OCI-LY7 (cell line): Measurements from ENCODE around the gene EED. TPM values are rescaled to one million over a fixed set of nuclear protein-coding genes. Genes with fewer than 3 reads are reported as not detected.

ENCODE experiments used
- BruUV-seq: library from RNA; stranded (reverse); fragments of 400-500 nt; replicated peaks from 2 replicates; lab custom pipeline; 2021; lab: Mats Ljungman, UMichigan
- CTCF ChIA-PET: fragments of 300-600 bp; sonication (Branson Sonifier 250); formaldehyde crosslinking; loops from one replicate; lab custom pipeline; 2022; ENCODE audit warnings: antibody characterized with exemption; ENCODE audit not compliant: unreplicated experiment; lab: Charles Lee
- POLR2A ChIA-PET: fragments of 300-600 bp; sonication (Branson Sonifier 250); formaldehyde crosslinking; loops from one replicate; lab custom pipeline; 2022; ENCODE audit warnings: antibody characterized with exemption; lab: Charles Lee
- DNase-seq: peaks from one replicate; pipeline ENCODE4 v3.0.0-alpha.2; 2015; ENCODE audit warnings: low spot score
- H2AFZ ChIP-seq: fragments of 200-600 bp; sonication (generic), shearing (Covaris generic); 2 replicates; pipeline ENCODE4 v1.6.1; 2014; ENCODE audit warnings: mild to moderate bottlenecking, antibody characterized with exemption, low read length, moderate library complexity
- H3K27ac ChIP-seq: fragments of 200-600 bp; sonication (generic); 2 replicates; pipeline ENCODE4 v1.5.1; 2014; ENCODE audit warnings: mixed run types, low read depth, mild to moderate bottlenecking, moderate library complexity, low read length, inconsistent platforms; ENCODE audit not compliant: poor library complexity, severe bottlenecking
- H3K36me3 ChIP-seq: fragments of 200-600 bp; sonication (generic); 2 replicates; pipeline ENCODE4 v1.6.1; 2014; ENCODE audit warnings: mild to moderate bottlenecking, antibody characterized with exemption, low read length, moderate library complexity, mixed read lengths; ENCODE audit not compliant: insufficient read depth
- H3K4me1 ChIP-seq: fragments of 200-600 bp; sonication (generic); 2 replicates; pipeline ENCODE4 v1.5.1; 2014; ENCODE audit warnings: mild to moderate bottlenecking, low read length; ENCODE audit not compliant: insufficient read depth, poor library complexity, severe bottlenecking
- H3K4me2 ChIP-seq: fragments of 200-600 bp; sonication (generic); 2 replicates; pipeline ENCODE4 v1.6.1; 2014; ENCODE audit warnings: mild to moderate bottlenecking, low read length
- H3K4me3 ChIP-seq: fragments of 200-600 bp; sonication (generic); 2 replicates; pipeline ENCODE4 v1.5.1; 2014; ENCODE audit warnings: mild to moderate bottlenecking, low read depth, low read length; ENCODE audit not compliant: poor library complexity, severe bottlenecking
- H3K79me2 ChIP-seq: fragments of 200-600 bp; sonication (generic); 2 replicates; pipeline ENCODE4 v1.6.1; 2016; ENCODE audit warnings: low read depth, mild to moderate bottlenecking, low read length, moderate library complexity, mixed read lengths; ENCODE audit not compliant: insufficient read depth
- H3K9me2 ChIP-seq: fragments of 200-600 bp; sonication (generic); 2 replicates; pipeline ENCODE4 v1.6.1; 2016; ENCODE audit warnings: mild to moderate bottlenecking, low read length, mixed read lengths; ENCODE audit not compliant: insufficient read depth
- H3K9me3 ChIP-seq: fragments of 200-600 bp; sonication (generic); 2 replicates; pipeline ENCODE4 v1.6.1; 2014; ENCODE audit warnings: mild to moderate bottlenecking, mixed run types, low read length, mixed read lengths
- H4K20me1 ChIP-seq: fragments of 200-600 bp; sonication (generic); 2 replicates; pipeline ENCODE4 v1.6.1; 2014; ENCODE audit warnings: mild to moderate bottlenecking, antibody characterized with exemption, low read length, moderate library complexity, mixed read lengths; ENCODE audit not compliant: insufficient read depth
- CTCF ChIP-seq: fragments of 200-600 bp; sonication (generic); conservative IDR thresholded peaks from 2 replicates; pipeline ENCODE4 v1.5.1; 2014; ENCODE audit warnings: mild to moderate bottlenecking, antibody characterized with exemption, low read length, moderate library complexity, mixed read lengths
- EZH2phosphoT487 ChIP-seq: fragments of 200-600 bp; sonication (generic); IDR thresholded peaks from 2 replicates; pipeline ENCODE4 v1.6.1; 2018; ENCODE audit warnings: low read depth, borderline replicate concordance, mild to moderate bottlenecking, mixed run types, antibody characterized with exemption, low read length, moderate library complexity, mixed read lengths
- intact Hi-C: fragments of 100-400 bp; cut with micrococcal nuclease; formaldehyde crosslinking; loops from one replicate; pipeline ENCODE4 v1.10.0; 2022; ENCODE audit not compliant: unreplicated experiment
- total RNA-seq, 2 experiments: library from RNA; depleted of rRNA in 1 of 2; stranded (reverse); fragments of >200 nt in 1 of 2; shearing (Covaris generic) in 1 of 2; gene quantifications; 2 replicates each; pipeline ENCODE4 v1.2.3, GENCODE V29; 2014 to 2022

Gene EED
- total RNA-seq, 2 experiments from 2014 or later = 25.2 to 40.2 TPM

- Histone ChIP-seq H3K9me2 (no peaks in the 10 kb centered on the region), H3K27ac (no peak overlapping the region), H3K9me3 (no peaks in the 10 kb centered on the region), H3K36me3 (peaks cover 43% of the 10 kb centered on the region), H3K4me3 (no peak overlapping the region), H2AFZ (no peak overlapping the region), H4K20me1 (peaks cover 34% of the 10 kb centered on the region), H3K4me2 (peak overlapping the region; percentile 92), H3K4me1 (peaks cover 53% of the 10 kb centered on the region), H3K79me2 (peaks cover 92% of the 10 kb centered on the region)
- no peak for DNase-seq
- no TSS peak for BruUV-seq
- ChIA-PET POLR2A (interaction anchor here (0.6 to 1.1 kb wide), 4 partner anchors 8 to 1700 kb away, joined by 3 to 5 read pairs (median 4); partner anchors contain the start of gene PICALM), CTCF (no interaction called here)
- intact Hi-C loops = loop anchor here (10.0 kb wide), 1 partner anchor 785 kb away; the partner anchor contains the start of gene TMEM135
- TF ChIP-seq CTCF (no peak), EZH2phosphoT487 (no peak)
These were observed 5.0 kb downstream of the EED start for GRCh38 chr11:86249307-86250098.

GRCh38 chr11:86251345-86251744 lies 6.8 kb downstream of the EED start:
- Histone ChIP-seq H4K20me1 (peaks cover 34% of the 10 kb centered on the region), H3K27ac (no peak overlapping the region), H3K4me2 (peak overlapping the region; percentile 46; the same call in 1 of the 2 replicates), H3K9me3 (no peaks in the 10 kb centered on the region), H3K9me2 (no peaks in the 10 kb centered on the region), H3K79me2 (peaks cover 98% of the 10 kb centered on the region), H3K4me3 (no peak overlapping the region), H3K4me1 (peaks cover 50% of the 10 kb centered on the region), H3K36me3 (peaks cover 59% of the 10 kb centered on the region), H2AFZ (no peak overlapping the region)
- no TSS peak for BruUV-seq
- POLR2A ChIA-PET = interaction anchor here (0.9 to 1.6 kb wide), 6 partner anchors 12 to 65 kb away, joined by 3 to 4 read pairs (median 4); no protein-coding TSS in a partner anchor
- CTCF ChIA-PET = no interaction called here
- intact Hi-C loops = no loop called here
- no peak for TF ChIP-seq CTCF
- no peak for TF ChIP-seq EZH2phosphoT487
- DNase-seq = no peak

GRCh38 chr11:86255896-86256295 lies 11.3 kb downstream of the EED start:
- Histone ChIP-seq H3K4me1 (peaks cover 6% of the 10 kb centered on the region), H3K9me3 (no peaks in the 10 kb centered on the region), H3K9me2 (no peaks in the 10 kb centered on the region), H3K79me2 (peaks cover 54% of the 10 kb centered on the region), H3K4me3 (no peak overlapping the region), H2AFZ (no peak overlapping the region), H4K20me1 (peaks cover 5% of the 10 kb centered on the region; the same call in 1 of the 2 replicates), H3K27ac (no peak overlapping the region), H3K36me3 (peaks cover 88% of the 10 kb centered on the region), H3K4me2 (no peak overlapping the region)
- no peak for DNase-seq
- BruUV-seq = no TSS peak
- ChIA-PET POLR2A (interaction anchor here (1.5 kb wide), 1 partner anchor 29 kb away, joined by 5 read pairs; no protein-coding TSS in a partner anchor), CTCF (no interaction called here)
- no peak for TF ChIP-seq CTCF
- no peak for TF ChIP-seq EZH2phosphoT487
- intact Hi-C loops = no loop called here
